Adipocyte (in vitro differentiated cells): Measurements from ENCODE around the gene SUGCT.

Experiments used
- DNase-seq: peaks from one replicate; pipeline ENCODE4 v3.0.0-alpha.2; 2015; ENCODE audit warnings: low read depth
- H3K27me3 ChIP-seq: replicated peaks from 2 replicates; pipeline ENCODE4 v1.7.0; 2013; ENCODE audit warnings: mild to moderate bottlenecking, low read length, moderate library complexity; ENCODE audit not compliant: control insufficient read depth, insufficient read depth
- H3K36me3 ChIP-seq: 2 replicates; pipeline ENCODE4 v1.7.0; 2013; ENCODE audit warnings: low read length, mild to moderate bottlenecking, moderate library complexity; ENCODE audit not compliant: control insufficient read depth, insufficient read depth, severe bottlenecking
- H3K4me1 ChIP-seq: 2 replicates; pipeline ENCODE4 v1.7.0; 2013; ENCODE audit warnings: mild to moderate bottlenecking, low read length, moderate library complexity; ENCODE audit not compliant: control insufficient read depth, insufficient read depth
- H3K4me3 ChIP-seq: 2 replicates; pipeline ENCODE4 v1.7.0; 2013; ENCODE audit warnings: mild to moderate bottlenecking, low read length, moderate library complexity
- H3K9ac ChIP-seq: 2 replicates; pipeline ENCODE4 v1.7.0; 2013; ENCODE audit warnings: mild to moderate bottlenecking, low read length, moderate library complexity
- H3K9me3 ChIP-seq: 2 replicates; pipeline ENCODE4 v1.7.0; 2013; ENCODE audit warnings: mild to moderate bottlenecking, low read length, moderate library complexity; ENCODE audit not compliant: control insufficient read depth

Gene SUGCT

GRCh38 chr7:40474790-40475680 is 340.2 kb downstream of the SUGCT start:
- H3K36me3 ChIP-seq: no peaks in the 10 kb centered on the region
- H3K9me3 ChIP-seq: no peaks in the 10 kb centered on the region
- no peak overlapping the region for H3K9ac ChIP-seq
- H3K4me1 ChIP-seq: peaks cover 4% of the 10 kb centered on the region
- H3K4me3 ChIP-seq: no peak overlapping the region
- no peaks in the 10 kb centered on the region for H3K27me3 ChIP-seq
- DNase-seq: no peak

DNA sequence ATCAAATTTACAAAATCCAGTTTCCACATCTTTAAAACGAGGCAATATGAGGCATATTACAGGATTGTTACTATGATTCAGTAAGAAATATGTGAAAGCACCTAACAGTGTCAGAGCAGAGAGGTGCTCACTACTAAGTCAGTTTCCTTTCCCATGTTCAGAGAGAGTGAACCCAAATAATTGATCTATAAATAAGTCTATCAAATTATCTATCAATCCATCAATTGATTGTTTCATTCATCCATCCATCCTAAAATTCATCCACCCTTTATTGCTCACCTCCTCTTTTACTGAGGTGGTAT is 340.8 kb downstream of the SUGCT start:
- Histone ChIP-seq H3K9ac (no peak overlapping the region), H3K4me1 (no peaks in the 10 kb centered on the region), H3K9me3 (no peaks in the 10 kb centered on the region), H3K36me3 (no peaks in the 10 kb centered on the region), H3K4me3 (no peak overlapping the region), H3K27me3 (no peaks in the 10 kb centered on the region)
- no peak for DNase-seq

- H3K9ac ChIP-seq: no peak overlapping the region
- no peaks in the 10 kb centered on the region for H3K9me3 ChIP-seq
- no peaks in the 10 kb centered on the region for H3K36me3 ChIP-seq
- DNase-seq: no peak
- no peak overlapping the region for H3K4me3 ChIP-seq
- no peaks in the 10 kb centered on the region for H3K4me1 ChIP-seq
- no peaks in the 10 kb centered on the region for H3K27me3 ChIP-seq
Observed at GRCh38 chr7:40477094-40477493, 342.3 kb downstream of the SUGCT start.

DNA sequence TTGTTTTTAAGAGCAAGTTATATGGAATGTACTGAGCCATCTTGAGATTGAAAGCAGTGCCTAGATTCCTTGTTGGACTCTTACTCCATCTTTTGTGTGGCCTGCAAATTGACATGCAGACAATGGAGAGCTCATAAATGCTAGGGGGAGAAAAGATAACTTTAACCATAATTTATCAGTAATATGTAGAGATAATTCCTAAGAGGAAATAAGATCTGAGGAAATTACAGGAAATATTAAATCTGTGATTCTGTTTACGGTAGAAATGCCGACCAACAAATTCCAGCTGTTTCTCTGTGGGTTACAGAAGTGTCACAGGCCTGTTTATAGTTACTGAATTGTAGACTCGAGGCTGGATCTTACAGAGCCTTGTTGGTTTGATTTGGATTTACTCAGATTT is 348.0 kb downstream of the SUGCT start:
- Histone ChIP-seq H3K27me3 (no peaks in the 10 kb centered on the region), H3K9ac (no peak overlapping the region), H3K4me3 (no peak overlapping the region), H3K9me3 (no peaks in the 10 kb centered on the region), H3K36me3 (no peaks in the 10 kb centered on the region), H3K4me1 (no peaks in the 10 kb centered on the region)
- no peak for DNase-seq

- Histone ChIP-seq H3K4me3 (no peak overlapping the region), H3K9ac (no peak overlapping the region), H3K9me3 (peaks cover 3% of the 10 kb centered on the region), H3K36me3 (no peaks in the 10 kb centered on the region), H3K27me3 (no peaks in the 10 kb centered on the region), H3K4me1 (no peaks in the 10 kb centered on the region)
- DNase-seq: no peak
Observed at GRCh38 chr7:40483630-40484029, 348.8 kb downstream of the SUGCT start.

DNA sequence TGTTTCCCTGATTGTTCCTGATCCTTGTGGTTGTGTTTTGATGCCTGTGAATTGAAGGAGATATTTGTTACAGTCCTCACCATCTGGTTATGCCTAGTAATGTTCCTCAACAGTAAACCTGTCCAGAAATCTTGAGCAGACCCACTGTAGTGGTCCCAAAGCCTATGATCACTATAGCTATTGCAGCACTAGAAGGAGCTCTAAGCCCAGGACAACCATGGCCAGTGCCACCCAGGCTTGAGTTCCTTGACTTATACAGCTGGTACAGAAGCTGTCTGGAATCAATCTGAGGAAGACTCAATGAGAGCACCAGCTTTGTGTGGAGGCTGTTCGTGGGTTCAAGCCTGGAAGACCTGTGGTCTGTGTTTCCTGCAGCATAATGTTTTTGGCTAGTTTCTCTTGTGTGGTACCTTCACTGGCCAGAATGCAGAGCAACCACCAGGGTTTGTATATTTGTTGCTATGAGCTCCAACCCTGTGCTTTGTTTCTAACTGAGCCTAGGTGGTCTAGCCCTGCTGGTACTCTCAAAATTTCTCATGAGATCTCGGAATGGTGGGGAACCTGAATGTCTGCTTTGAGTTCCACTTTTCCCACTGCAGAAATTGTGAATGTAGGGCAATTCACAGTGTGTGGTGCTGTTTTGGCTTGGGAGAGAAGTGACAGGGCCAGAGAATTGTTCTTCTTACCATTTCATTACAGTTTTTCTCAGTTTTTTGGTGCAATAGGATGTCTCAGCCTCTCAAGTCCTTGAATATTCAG is 355.2 kb downstream of the SUGCT start:
- peaks cover 8% of the 10 kb centered on the region for H3K9me3 ChIP-seq
- H3K9ac ChIP-seq: no peak overlapping the region
- H3K4me1 ChIP-seq: peaks cover 7% of the 10 kb centered on the region
- no peak overlapping the region for H3K4me3 ChIP-seq
- DNase-seq: no peak
- no peaks in the 10 kb centered on the region for H3K27me3 ChIP-seq
- no peaks in the 10 kb centered on the region for H3K36me3 ChIP-seq

DNA sequence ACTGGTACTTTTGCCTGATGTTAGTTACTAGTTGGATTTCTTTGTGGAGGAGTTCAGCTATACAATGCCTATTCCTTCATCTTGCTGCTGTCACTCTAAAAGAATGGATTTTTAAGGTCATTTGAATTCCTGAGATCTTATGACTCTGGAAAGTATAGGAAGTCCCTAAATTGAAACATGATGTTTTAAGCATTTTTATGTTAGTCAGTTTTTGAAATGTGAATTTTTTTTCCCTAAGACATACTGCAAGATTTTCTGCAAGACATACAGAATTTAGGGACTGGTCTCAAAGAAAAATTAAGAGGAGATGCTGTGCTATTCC is 355.8 kb downstream of the SUGCT start:
- peaks cover 7% of the 10 kb centered on the region for H3K4me1 ChIP-seq
- DNase-seq: peak; percentile 57
- H3K4me3 ChIP-seq: no peak overlapping the region
- no peak overlapping the region for H3K9ac ChIP-seq
- H3K36me3 ChIP-seq: no peaks in the 10 kb centered on the region
- no peaks in the 10 kb centered on the region for H3K27me3 ChIP-seq
- H3K9me3 ChIP-seq: peaks cover 8% of the 10 kb centered on the region

- H3K9me3 ChIP-seq: peaks cover 8% of the 10 kb centered on the region
- no peak overlapping the region for H3K9ac ChIP-seq
- no peak overlapping the region for H3K4me3 ChIP-seq
- H3K36me3 ChIP-seq: no peaks in the 10 kb centered on the region
- no peaks in the 10 kb centered on the region for H3K27me3 ChIP-seq
- H3K4me1 ChIP-seq: peaks cover 7% of the 10 kb centered on the region
- no peak for DNase-seq
Observed at GRCh38 chr7:40492946-40493345, 358.1 kb downstream of the SUGCT start.

GRCh38 chr7:40493609-40494051 is 358.8 kb downstream of the SUGCT start:
- Histone ChIP-seq H3K4me3 (no peak overlapping the region), H3K9me3 (peaks cover 5% of the 10 kb centered on the region), H3K9ac (no peak overlapping the region), H3K27me3 (no peaks in the 10 kb centered on the region), H3K36me3 (no peaks in the 10 kb centered on the region), H3K4me1 (peaks cover 7% of the 10 kb centered on the region)
- peak; percentile 49 for DNase-seq

- peaks cover 11% of the 10 kb centered on the region for H3K4me1 ChIP-seq
- no peak overlapping the region for H3K9ac ChIP-seq
- DNase-seq: peak; percentile 40
- no peaks in the 10 kb centered on the region for H3K9me3 ChIP-seq
- no peak overlapping the region for H3K4me3 ChIP-seq
- no peaks in the 10 kb centered on the region for H3K36me3 ChIP-seq
- no peaks in the 10 kb centered on the region for H3K27me3 ChIP-seq
Observed at GRCh38 chr7:40498924-40499510, 364.2 kb downstream of the SUGCT start.

- peaks cover under 1% of the 10 kb centered on the region for H3K9me3 ChIP-seq
- no peaks in the 10 kb centered on the region for H3K36me3 ChIP-seq
- peak; percentile 57 for DNase-seq
Observed at GRCh38 chr7:40499718-40500117, 364.9 kb downstream of the SUGCT start.

More at GRCh38 chr7:40499718-40500117, 364.9 kb downstream of the SUGCT start:
- Histone ChIP-seq H3K4me1 (peaks cover 8% of the 10 kb centered on the region), H3K9ac (no peak overlapping the region), H3K4me3 (no peak overlapping the region), H3K27me3 (no peaks in the 10 kb centered on the region)
